ENCODE measurements around the gene MBD3L5. TPM values are rescaled to one million over a fixed set of nuclear protein-coding genes. Genes with fewer than 3 reads are reported as not detected.
"Not testable (repeated sequence)": the region's sequence is repeated elsewhere in the genome, so short reads cannot be mapped to it uniquely, and the experiment has no call there.

The MBD3L5 gene
- polyA plus RNA-seq (2013, experiment 1 of 2): not detected
- polyA plus RNA-seq (2013, experiment 2 of 2): not detected

- not testable (repeated sequence) for H2BK5ac ChIP-seq (ENCODE audit: low read length); H3K9ac ChIP-seq (ENCODE audit: low read depth, low read length, poor library complexity); H4K8ac ChIP-seq (ENCODE audit: low read depth, low read length); H3K36me3 ChIP-seq (replicated peaks in 1 of 2; ENCODE audit: control insufficient read depth in 2 of 2, insufficient read depth in 2 of 2, low read length in 2 of 2); H2BK12ac ChIP-seq (ENCODE audit: low read length); H2AK5ac ChIP-seq (ENCODE audit: low read depth, low read length); H3K23ac ChIP-seq (ENCODE audit: low read depth, low read length, poor library complexity); DNase-seq (ENCODE audit: low spot score); H3K4me3 ChIP-seq (ENCODE audit: low read length in 2 of 2); H3K18ac ChIP-seq (ENCODE audit: low read length); H2AFZ ChIP-seq (ENCODE audit: low read length); H3K4me2 ChIP-seq (ENCODE audit: insufficient read depth, low read length, poor library complexity, severe bottlenecking); H3K27me3 ChIP-seq (ENCODE audit: control insufficient read depth in 3 of 3, insufficient read depth in 3 of 3, low read depth in 1 of 3, low read length in 3 of 3); H2BK15ac ChIP-seq (ENCODE audit: low read length); H3K79me1 ChIP-seq (ENCODE audit: low read depth, low read length); H3K4me1 ChIP-seq (ENCODE audit: control insufficient read depth in 2 of 2, insufficient read depth in 1 of 2, low read depth in 1 of 2, low read length in 2 of 2); H3K14ac ChIP-seq (ENCODE audit: low read length); H2BK120ac ChIP-seq (ENCODE audit: low read depth, low read length); H4K91ac ChIP-seq (ENCODE audit: low read depth, low read length, poor library complexity); H3K27ac ChIP-seq (replicated peaks; ENCODE audit: low read length); H3K4ac ChIP-seq (ENCODE audit: low read length); H3K9me3 ChIP-seq (replicated peaks in 1 of 2; ENCODE audit: control insufficient read depth in 2 of 2, insufficient read depth in 1 of 2, low read depth in 1 of 2, low read length in 2 of 2)
- WGBS, 2 donors (ENCODE audit: extremely low coverage in 2 of 2, insufficient read length in 2 of 2, insufficient replicate concordance in 1 of 2): no CpG with 5 or more reads among the region's 9 CpGs
Observed at GRCh38 chr19:7030278-7030677, at the start of gene MBD3L5. Gene MBD3L5 (plus strand): TSS chr19:7030578. CDS start chr19:7030612, 34 bp downstream.

- H3K9ac ChIP-seq (ENCODE audit: low read depth, low read length, poor library complexity): no peak overlapping the region
- H3K36me3 ChIP-seq (replicated peaks in 1 of 2; ENCODE audit: control insufficient read depth in 2 of 2, insufficient read depth in 2 of 2, low read length in 2 of 2): no peaks in the 10 kb centered on the region
- H3K4me2 ChIP-seq (ENCODE audit: insufficient read depth, low read length, poor library complexity, severe bottlenecking): no peak overlapping the region
- no peak overlapping the region for H2BK12ac ChIP-seq (ENCODE audit: low read length)
- no peak overlapping the region for H2AK5ac ChIP-seq (ENCODE audit: low read depth, low read length)
- no peaks in the 10 kb centered on the region for H3K27me3 ChIP-seq (ENCODE audit: control insufficient read depth in 3 of 3, insufficient read depth in 3 of 3, low read depth in 1 of 3, low read length in 3 of 3)
- no peak overlapping the region for H2AFZ ChIP-seq (ENCODE audit: low read length)
- no peak overlapping the region for H2BK15ac ChIP-seq (ENCODE audit: low read length)
- H3K4me3 ChIP-seq (ENCODE audit: low read length in 2 of 2): no peak overlapping the region
- H3K9me3 ChIP-seq (replicated peaks in 1 of 2; ENCODE audit: control insufficient read depth in 2 of 2, insufficient read depth in 1 of 2, low read depth in 1 of 2, low read length in 2 of 2): peaks cover 3 to 36% of the 10 kb centered on the region in 2 donors
- no peak overlapping the region for H4K8ac ChIP-seq (ENCODE audit: low read depth, low read length)
- H3K4me1 ChIP-seq (ENCODE audit: control insufficient read depth in 2 of 2, insufficient read depth in 1 of 2, low read depth in 1 of 2, low read length in 2 of 2): no peaks in the 10 kb centered on the region
- no peak overlapping the region for H3K14ac ChIP-seq (ENCODE audit: low read length)
- no peak overlapping the region for H3K4ac ChIP-seq (ENCODE audit: low read length)
- no peak overlapping the region for H3K18ac ChIP-seq (ENCODE audit: low read length)
- H4K91ac ChIP-seq (ENCODE audit: low read depth, low read length, poor library complexity): no peak overlapping the region
- no peak for DNase-seq (ENCODE audit: low spot score)
- H2BK5ac ChIP-seq (ENCODE audit: low read length): no peak overlapping the region
- no peak overlapping the region for H3K27ac ChIP-seq (replicated peaks; ENCODE audit: low read length)
- no peak overlapping the region for H2BK120ac ChIP-seq (ENCODE audit: low read depth, low read length)
- no peak overlapping the region for H3K23ac ChIP-seq (ENCODE audit: low read depth, low read length, poor library complexity)
- no peaks in the 10 kb centered on the region for H3K79me1 ChIP-seq (ENCODE audit: low read depth, low read length)
Observed at GRCh38 chr19:6983448-6983847, 46.9 kb upstream of the MBD3L5 start.

DNA sequence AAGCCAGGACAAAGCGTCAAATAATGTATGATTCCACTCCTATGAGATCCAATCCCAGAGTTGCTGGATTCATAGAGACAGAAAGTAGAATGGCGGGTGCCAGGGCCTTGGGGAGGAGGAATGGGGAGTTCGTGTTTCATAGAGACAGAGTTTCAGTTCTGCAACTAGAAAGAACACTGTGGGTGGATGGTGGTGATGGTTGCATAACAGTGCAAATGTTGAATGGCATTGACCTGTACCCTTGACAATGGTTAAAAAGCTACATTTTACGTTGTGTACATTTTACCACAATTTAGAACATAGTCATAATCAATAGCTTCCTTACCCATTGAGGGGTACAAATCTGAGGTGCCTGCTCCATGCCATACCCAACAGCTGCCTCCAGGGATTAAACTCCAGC, 42.5 kb upstream of the MBD3L5 start:
- no peak overlapping the region for H2BK120ac ChIP-seq (ENCODE audit: low read depth, low read length)
- peak overlapping the region in 1 of 2 donors; percentile 41 for H3K4me3 ChIP-seq (ENCODE audit: low read length in 2 of 2)
- H3K4me1 ChIP-seq (ENCODE audit: control insufficient read depth in 2 of 2, insufficient read depth in 1 of 2, low read depth in 1 of 2, low read length in 2 of 2): no peaks in the 10 kb centered on the region
- H3K23ac ChIP-seq (ENCODE audit: low read depth, low read length, poor library complexity): no peak overlapping the region
- no peak overlapping the region for H4K8ac ChIP-seq (ENCODE audit: low read depth, low read length)
- no peak overlapping the region for H3K9ac ChIP-seq (ENCODE audit: low read depth, low read length, poor library complexity)
- H3K18ac ChIP-seq (ENCODE audit: low read length): no peak overlapping the region
- H3K27ac ChIP-seq (replicated peaks; ENCODE audit: low read length): no peak overlapping the region
- no peak overlapping the region for H3K14ac ChIP-seq (ENCODE audit: low read length)
- peaks cover 3 to 31% of the 10 kb centered on the region in 2 donors for H3K9me3 ChIP-seq (replicated peaks in 1 of 2; ENCODE audit: control insufficient read depth in 2 of 2, insufficient read depth in 1 of 2, low read depth in 1 of 2, low read length in 2 of 2)
- no peak overlapping the region for H2AK5ac ChIP-seq (ENCODE audit: low read depth, low read length)
- no peak overlapping the region for H4K91ac ChIP-seq (ENCODE audit: low read depth, low read length, poor library complexity)
- H3K4ac ChIP-seq (ENCODE audit: low read length): no peak overlapping the region
- no peak overlapping the region for H2BK5ac ChIP-seq (ENCODE audit: low read length)
- WGBS, 2 donors (ENCODE audit: extremely low coverage in 2 of 2, insufficient read length in 2 of 2, insufficient replicate concordance in 1 of 2): no CpG with 5 or more reads among the region's 4 CpGs
- H3K4me2 ChIP-seq (ENCODE audit: insufficient read depth, low read length, poor library complexity, severe bottlenecking): no peak overlapping the region
- no peak overlapping the region for H2BK12ac ChIP-seq (ENCODE audit: low read length)
- H3K27me3 ChIP-seq (ENCODE audit: control insufficient read depth in 3 of 3, insufficient read depth in 3 of 3, low read depth in 1 of 3, low read length in 3 of 3): no peaks in the 10 kb centered on the region
- H3K79me1 ChIP-seq (ENCODE audit: low read depth, low read length): no peaks in the 10 kb centered on the region
- H2AFZ ChIP-seq (ENCODE audit: low read length): no peak overlapping the region
- DNase-seq (ENCODE audit: low spot score): no peak
- no peak overlapping the region for H2BK15ac ChIP-seq (ENCODE audit: low read length)
- H3K36me3 ChIP-seq (replicated peaks in 1 of 2; ENCODE audit: control insufficient read depth in 2 of 2, insufficient read depth in 2 of 2, low read length in 2 of 2): no peaks in the 10 kb centered on the region

- H3K4me3 ChIP-seq (ENCODE audit: low read length in 2 of 2): no peak overlapping the region
- no peaks in the 10 kb centered on the region for H3K36me3 ChIP-seq (replicated peaks in 1 of 2; ENCODE audit: control insufficient read depth in 2 of 2, insufficient read depth in 2 of 2, low read length in 2 of 2)
- DNase-seq (ENCODE audit: low spot score): no peak
- no peak overlapping the region for H3K27ac ChIP-seq (replicated peaks; ENCODE audit: low read length)
- H3K4me1 ChIP-seq (ENCODE audit: control insufficient read depth in 2 of 2, insufficient read depth in 1 of 2, low read depth in 1 of 2, low read length in 2 of 2): no peaks in the 10 kb centered on the region
- H2AFZ ChIP-seq (ENCODE audit: low read length): no peak overlapping the region
- H3K9me3 ChIP-seq (replicated peaks in 1 of 2; ENCODE audit: control insufficient read depth in 2 of 2, insufficient read depth in 1 of 2, low read depth in 1 of 2, low read length in 2 of 2): peaks cover 3 to 29% of the 10 kb centered on the region in 2 donors
- H2BK120ac ChIP-seq (ENCODE audit: low read depth, low read length): no peak overlapping the region
- H3K79me1 ChIP-seq (ENCODE audit: low read depth, low read length): no peaks in the 10 kb centered on the region
- no peak overlapping the region for H3K14ac ChIP-seq (ENCODE audit: low read length)
- H4K8ac ChIP-seq (ENCODE audit: low read depth, low read length): no peak overlapping the region
- H3K4me2 ChIP-seq (ENCODE audit: insufficient read depth, low read length, poor library complexity, severe bottlenecking): no peak overlapping the region
- H2BK5ac ChIP-seq (ENCODE audit: low read length): no peak overlapping the region
- H2BK12ac ChIP-seq (ENCODE audit: low read length): no peak overlapping the region
- no CpG with 5 or more reads among the region's 3 CpGs for WGBS, 2 donors (ENCODE audit: extremely low coverage in 2 of 2, insufficient read length in 2 of 2, insufficient replicate concordance in 1 of 2)
- no peaks in the 10 kb centered on the region for H3K27me3 ChIP-seq (ENCODE audit: control insufficient read depth in 3 of 3, insufficient read depth in 3 of 3, low read depth in 1 of 3, low read length in 3 of 3)
- H2BK15ac ChIP-seq (ENCODE audit: low read length): no peak overlapping the region
- H3K18ac ChIP-seq (ENCODE audit: low read length): no peak overlapping the region
- H4K91ac ChIP-seq (ENCODE audit: low read depth, low read length, poor library complexity): no peak overlapping the region
- H3K9ac ChIP-seq (ENCODE audit: low read depth, low read length, poor library complexity): no peak overlapping the region
- H2AK5ac ChIP-seq (ENCODE audit: low read depth, low read length): no peak overlapping the region
- no peak overlapping the region for H3K23ac ChIP-seq (ENCODE audit: low read depth, low read length, poor library complexity)
- no peak overlapping the region for H3K4ac ChIP-seq (ENCODE audit: low read length)
Observed at GRCh38 chr19:6988257-6988656, 42.1 kb upstream of the MBD3L5 start.

Data from neuronal stem cell (in vitro differentiated cells).